ENCODE results near the gene TBL1X. TPM values are rescaled to one million over a fixed set of nuclear protein-coding genes. Genes with fewer than 3 reads are reported as not detected.

TBL1X gene
- total RNA-seq, 2 donors from 2014 or later, result 25.5 to 49.3 TPM

DNA sequence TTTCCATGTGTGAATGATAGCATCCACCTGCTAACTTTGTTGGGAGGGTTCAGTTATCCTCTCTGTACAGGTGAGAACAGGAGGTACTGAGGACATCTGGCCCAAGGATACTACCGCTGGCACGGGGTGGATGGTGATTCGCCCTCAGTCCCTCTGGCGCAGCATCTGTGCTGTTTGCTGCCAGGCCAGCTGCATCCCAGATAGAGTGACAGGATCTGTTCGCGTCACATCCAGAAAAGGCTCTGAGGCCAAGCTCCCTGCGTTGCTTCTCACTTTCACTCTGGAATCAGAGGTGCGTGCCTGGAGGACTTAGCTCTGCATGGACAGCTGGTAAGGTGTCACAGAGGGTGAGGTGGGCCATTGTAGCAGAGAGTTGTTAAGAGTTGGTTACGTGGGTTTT lies 95.4 kb downstream of the TBL1X start:
- no peak for DNase-seq (ENCODE audit: low spot score)
- intact Hi-C loops (cut with DNase I), result no loop called here

- intact Hi-C loops (cut with DNase I), result no loop called here
- no peak for DNase-seq (ENCODE audit: low spot score)
These were observed 96.3 kb downstream of the TBL1X start for GRCh38 chrX:9561199-9561598.

DNA sequence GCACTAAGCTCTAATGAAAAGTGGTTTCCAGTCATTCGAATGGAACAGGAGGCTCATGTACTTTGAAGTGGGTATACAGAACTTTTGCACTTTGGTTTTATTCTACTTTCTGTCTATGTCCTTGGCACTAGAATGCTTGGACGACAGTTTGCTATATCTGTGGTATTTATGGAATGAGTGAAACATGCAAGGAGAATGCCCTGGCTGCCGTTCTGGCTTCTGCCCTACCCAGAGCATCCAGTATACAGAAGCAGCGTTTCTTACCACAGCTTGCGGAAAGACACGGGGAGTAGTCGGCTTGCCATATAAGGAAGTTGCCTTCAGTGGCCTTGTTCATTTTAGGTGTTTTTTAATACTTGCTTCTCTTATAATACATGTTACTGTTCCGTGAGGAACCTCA lies 98.0 kb downstream of the TBL1X start:
- intact Hi-C loops (cut with DNase I), result no loop called here

GRCh38 chrX:9566150-9566621 lies 101.3 kb downstream of the TBL1X start:
- intact Hi-C loops (cut with DNase I), result no loop called here
- DNase-seq (ENCODE audit: low spot score), result peak; percentile 85

More for the DNA sequence above, 98.0 kb downstream of the TBL1X start:
- DNase-seq (ENCODE audit: low spot score), result no peak

DNA sequence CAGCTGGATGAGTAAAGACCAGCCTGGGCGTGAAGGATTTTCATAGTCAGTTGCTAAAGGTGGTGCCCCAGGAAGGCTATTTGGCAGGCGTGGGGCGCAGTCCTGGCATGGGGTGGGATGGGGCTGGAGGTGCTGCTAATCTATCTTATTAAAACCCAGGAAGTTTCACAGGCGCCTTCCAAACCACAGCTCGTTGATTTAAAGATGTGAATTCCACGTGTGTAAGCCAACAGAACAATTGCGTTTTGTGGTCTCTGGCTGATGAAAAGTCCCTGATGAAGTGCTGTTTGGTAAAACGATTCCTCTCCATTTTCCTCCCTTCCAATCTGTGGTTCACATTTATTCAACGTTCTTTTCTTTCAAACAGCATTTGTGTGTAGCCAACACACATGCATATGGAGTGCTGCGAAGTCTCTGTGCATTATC lies 105.0 kb downstream of the TBL1X start:
- intact Hi-C loops (cut with DNase I), result no loop called here
- DNase-seq (ENCODE audit: low spot score), result no peak

- intact Hi-C loops (cut with DNase I), result no loop called here
- no peak for DNase-seq (ENCODE audit: low spot score)
These were observed 108.6 kb downstream of the TBL1X start for GRCh38 chrX:9573282-9574106.

GRCh38 chrX:9576059-9576458 lies 111.2 kb downstream of the TBL1X start:
- intact Hi-C loops (cut with DNase I), result no loop called here
- no peak for DNase-seq (ENCODE audit: low spot score)

DNA sequence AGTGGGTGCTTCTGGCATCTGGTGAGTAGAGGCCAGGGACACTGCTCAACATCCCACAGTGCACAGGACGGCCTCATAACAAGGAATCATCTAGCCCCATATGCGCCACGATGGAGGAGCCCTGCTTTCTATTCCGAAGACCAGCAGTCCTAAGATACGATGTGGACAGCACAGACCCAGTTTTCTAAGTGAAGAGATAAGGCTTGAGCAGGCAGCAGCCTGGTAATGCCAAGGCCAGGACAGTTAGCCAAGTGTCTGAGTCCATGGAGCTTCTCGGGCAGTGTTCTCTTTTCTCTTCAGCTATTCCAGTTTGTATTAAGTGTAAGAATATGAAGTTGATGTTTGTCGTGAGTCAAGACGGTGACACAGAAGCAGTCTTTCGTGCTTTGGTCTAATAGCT lies 112.7 kb downstream of the TBL1X start:
- DNase-seq (ENCODE audit: low spot score), result no peak
- intact Hi-C loops (cut with DNase I), result no loop called here

GRCh38 chrX:9578083-9578779 lies 113.4 kb downstream of the TBL1X start:
- DNase-seq (ENCODE audit: low spot score), result no peak
- intact Hi-C loops (cut with DNase I), result no loop called here

DNA sequence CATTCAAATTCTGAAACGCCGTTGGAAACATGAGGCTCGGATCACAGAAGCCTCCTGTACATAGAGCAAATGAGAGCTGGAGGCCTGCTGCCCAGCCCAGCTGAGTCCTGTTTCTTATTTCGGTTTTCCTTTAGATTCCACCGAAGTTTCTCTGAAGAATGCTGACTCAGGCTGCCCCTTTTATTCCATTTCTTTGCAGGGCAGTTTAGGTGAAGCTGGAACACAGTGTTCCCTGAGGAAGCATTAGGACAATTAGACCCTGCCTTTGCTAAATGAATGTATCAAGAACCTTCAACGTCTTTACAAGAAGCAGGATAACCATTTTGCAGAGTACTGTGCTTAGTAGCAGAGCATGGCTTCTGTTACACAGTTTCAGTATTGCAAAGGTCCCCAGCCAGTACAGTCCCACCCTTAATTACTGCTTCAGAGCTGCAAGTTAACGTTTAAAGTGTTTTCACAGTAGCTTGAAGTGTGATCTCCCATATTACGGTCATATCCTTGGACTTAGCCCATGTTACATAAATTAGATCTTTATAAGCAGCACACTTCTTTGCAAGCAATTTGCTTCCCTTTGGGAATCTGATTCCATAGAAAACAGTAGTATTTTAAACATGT lies 117.0 kb downstream of the TBL1X start:
- intact Hi-C loops (cut with DNase I), result no loop called here
- no peak for DNase-seq (ENCODE audit: low spot score)

- intact Hi-C loops (cut with DNase I), result no loop called here
- DNase-seq (ENCODE audit: low spot score), result no peak
These were observed 118.1 kb downstream of the TBL1X start for GRCh38 chrX:9582956-9583355.

GRCh38 chrX:9586992-9587392 lies 122.1 kb downstream of the TBL1X start:
- intact Hi-C loops (cut with DNase I), result no loop called here

GRCh38 chrX:9587642-9588041 lies 122.8 kb downstream of the TBL1X start:
- intact Hi-C loops (cut with DNase I), result no loop called here
- no peak for DNase-seq (ENCODE audit: low spot score)

More at GRCh38 chrX:9586992-9587392, 122.1 kb downstream of the TBL1X start:
- no peak for DNase-seq (ENCODE audit: low spot score)

- intact Hi-C loops (cut with DNase I), result loop anchor here in 1 of 2 donors (10.0 kb wide), 1 partner anchor 213 kb away; no protein-coding TSS in a partner anchor
- DNase-seq (ENCODE audit: low spot score), result no peak
These were observed 126.6 kb downstream of the TBL1X start for GRCh38 chrX:9591496-9591895.

GRCh38 chrX:9593756-9594155 lies 128.9 kb downstream of the TBL1X start:
- no peak for DNase-seq (ENCODE audit: low spot score)
- intact Hi-C loops (cut with DNase I), result loop anchor here in 1 of 2 donors (10.0 kb wide), 1 partner anchor 211 kb away; no protein-coding TSS in a partner anchor

GRCh38 chrX:9595174-9595573 lies 130.3 kb downstream of the TBL1X start:
- DNase-seq (ENCODE audit: low spot score), result no peak
- intact Hi-C loops (cut with DNase I), result loop anchor here in 1 of 2 donors (10.0 kb wide), 1 partner anchor 210 kb away; no protein-coding TSS in a partner anchor

- intact Hi-C loops (cut with DNase I), result loop anchor here in 1 of 2 donors (10.0 kb wide), 1 partner anchor 208 kb away; no protein-coding TSS in a partner anchor
These were observed 132.0 kb downstream of the TBL1X start for GRCh38 chrX:9596837-9597236.

GRCh38 chrX:9597361-9598035 lies 132.6 kb downstream of the TBL1X start:
- intact Hi-C loops (cut with DNase I), result loop anchor here in 1 of 2 donors (10.0 kb wide), 1 partner anchor 207 kb away; no protein-coding TSS in a partner anchor
- no peak for DNase-seq (ENCODE audit: low spot score)

More at GRCh38 chrX:9596837-9597236, 132.0 kb downstream of the TBL1X start:
- no peak for DNase-seq (ENCODE audit: low spot score)

GRCh38 chrX:9598344-9598743 lies 133.5 kb downstream of the TBL1X start:
- intact Hi-C loops (cut with DNase I), result loop anchor here in 1 of 2 donors (10.0 kb wide), 1 partner anchor 206 kb away; no protein-coding TSS in a partner anchor
- no peak for DNase-seq (ENCODE audit: low spot score)

All from posterior vena cava (tissue), 2 donors.